Thyroid gland (tissue), 4 donors: ENCODE data around the gene LIMK2.

Experiments used
- CTCF ChIP-seq, 6 experiments: fragments of 200-600 bp in 3 of 6; fragments of 450-650 bp in 3 of 6; sonication (generic) in 3 of 6; IDR thresholded peaks; one replicate each; pipeline ENCODE4 v1.5.1; 2016 to 2019; ENCODE audit warnings: antibody characterized with exemption in 6 of 6, mild to moderate bottlenecking in 2 of 6, inconsistent platforms in 1 of 6, moderate library complexity in 1 of 6
- POLR2A ChIP-seq, 2 donors: fragments of 450-650 bp; IDR thresholded peaks; one replicate each; pipeline ENCODE4 v1.6.1; 2017; ENCODE audit warnings: antibody characterized with exemption in 2 of 2, mild to moderate bottlenecking in 2 of 2, moderate library complexity in 1 of 2

- TF ChIP-seq CTCF (IDR thresholded peaks at IDR 0.05) (no peak), POLR2A (IDR thresholded peaks at IDR 0.05) (no peak)
Measured at GRCh38 chr22:31323578-31324550, 111.8 kb downstream of the LIMK2 start.
